Measurements from ENCODE around the gene CACNA2D2. TPM values are rescaled to one million over a fixed set of nuclear protein-coding genes. Genes with fewer than 3 reads are reported as not detected.

The CACNA2D2 gene
- polyA plus RNA-seq, 1 of the 3 experiments (the other 2 are of a cell fraction) = 1.1 TPM

- peaks cover 0 to 98% of the 10 kb centered on the region in 2 experiments; a peak in 2 of 4 replicates for H3K4me1 ChIP-seq (ENCODE audit: control insufficient read depth in 1 of 2, insufficient read depth in 2 of 2, low read depth in 1 of 2, low read length in 1 of 2)
- H3K9ac ChIP-seq = no peak overlapping the region
- ChIA-PET CTCF (interaction anchor here (0.9 to 11.5 kb wide), 12 partner anchors 17 to 165 kb away, joined by 3 to 128 read pairs (median 7); partner anchors contain the start of genes CYB561D2 and NPRL2), POLR2A (interaction anchor here (0.9 to 4.8 kb wide), 4 partner anchors 16 to 49 kb away, joined by 3 to 25 read pairs (median 4); partner anchors contain the start of gene NPRL2)
- H3K36me3 ChIP-seq (replicated peaks in 1 of 2; ENCODE audit: control insufficient read depth in 1 of 2, insufficient read depth in 2 of 2, low read length in 1 of 2) = no peaks in the 10 kb centered on the region
- TF ChIP-seq MAX (IDR thresholded peaks at IDR 0.05; ENCODE audit: low read depth) (no peak), RAD21 (IDR thresholded peaks at IDR 0.05; ENCODE audit: low read length) (no peak), GABPA (IDR thresholded peaks at IDR 0.05; ENCODE audit: low read depth) (no peak), YY1 (IDR thresholded peaks at IDR 0.05; ENCODE audit: low read depth) (no peak), JUND (IDR thresholded peaks at IDR 0.05) (no peak), IRF3 (IDR thresholded peaks at IDR 0.05; ENCODE audit: low read depth, low read length) (no peak), POLR2AphosphoS5 (IDR thresholded peaks at IDR 0.05; ENCODE audit: low read depth, low read length) (no peak), EP300 (IDR thresholded peaks at IDR 0.05; ENCODE audit: borderline replicate concordance in 1 of 2, low read depth in 1 of 2, low read length in 1 of 2) (peak in 1 of 2 experiments; percentile 94; a peak in 2 of 4 replicates), NFIC (IDR thresholded peaks at IDR 0.05; ENCODE audit: borderline replicate concordance) (no peak), FOXM1 (IDR thresholded peaks at IDR 0.05; ENCODE audit: low read depth) (no peak), REST (IDR thresholded peaks at IDR 0.05; ENCODE audit: low read depth, low read length) (no peak), MEF2A (IDR thresholded peaks at IDR 0.05; ENCODE audit: borderline replicate concordance, low read depth) (no peak), CHD2 (IDR thresholded peaks at IDR 0.05; ENCODE audit: low read length, partially characterized antibody) (peak; percentile 63), TEAD4 (IDR thresholded peaks at IDR 0.05; ENCODE audit: borderline replicate concordance, insufficient read depth) (no peak), RFX5 (IDR thresholded peaks at IDR 0.05; ENCODE audit: low read length) (no peak), GATA2 (CRISPR knock-in tag; IDR thresholded peaks at IDR 0.05) (peak; percentile 88), MXI1 (IDR thresholded peaks at IDR 0.05; ENCODE audit: low read depth, low read length) (peak; percentile 50; the same call in 1 of the 2 replicates), NRF1 (IDR thresholded peaks at IDR 0.05; ENCODE audit: low read depth, low read length) (no peak), USF1 (IDR thresholded peaks at IDR 0.05; ENCODE audit: borderline replicate concordance, low read depth) (no peak), FOXJ3 (CRISPR knock-in tag; IDR thresholded peaks at IDR 0.05) (peak; percentile 42; the same call in 1 of the 2 replicates), ELF1 (IDR thresholded peaks at IDR 0.05) (no peak), RCOR1 (IDR thresholded peaks at IDR 0.05; ENCODE audit: low read length) (no peak; the same call in 1 of the 2 replicates), SIN3A (IDR thresholded peaks at IDR 0.05; ENCODE audit: borderline replicate concordance, low read depth, low read length) (no peak)
- no peaks in the 10 kb centered on the region for H3K9me3 ChIP-seq
- H3K4me2 ChIP-seq = no peak overlapping the region
- H3K9me2 ChIP-seq = no peaks in the 10 kb centered on the region
- no peaks in the 10 kb centered on the region for H3F3A ChIP-seq (replicated peaks; ENCODE audit: insufficient read depth)
- no peaks in the 10 kb centered on the region for H4K20me1 ChIP-seq (ENCODE audit: insufficient read depth)
- no peaks in the 10 kb centered on the region for H3K79me2 ChIP-seq (ENCODE audit: insufficient read depth)
- no peak for DNase-seq
- H3K4me3 ChIP-seq (ENCODE audit: low read depth in 2 of 2, low read length in 1 of 2) = no peak overlapping the region
- 61% methylated on average over 13 of the region's 13 CpGs for WGBS (ENCODE audit: low lambda C conversion rate)
- no peak overlapping the region for H2AFZ ChIP-seq (ENCODE audit: low read depth)
- no peaks in the 10 kb centered on the region for H3K27me3 ChIP-seq (ENCODE audit: insufficient read depth)
- peak overlapping the region in 1 of 2 experiments; percentile 100; a peak in 2 of 4 replicates for H3K27ac ChIP-seq (ENCODE audit: low read depth in 2 of 2, low read length in 1 of 2)
Observed at GRCh38 chr3:50385754-50386153, 117.7 kb downstream of the CACNA2D2 start.

Data from SK-N-SH (cell line).